ENCODE results near the gene OSGEP.

DNA sequence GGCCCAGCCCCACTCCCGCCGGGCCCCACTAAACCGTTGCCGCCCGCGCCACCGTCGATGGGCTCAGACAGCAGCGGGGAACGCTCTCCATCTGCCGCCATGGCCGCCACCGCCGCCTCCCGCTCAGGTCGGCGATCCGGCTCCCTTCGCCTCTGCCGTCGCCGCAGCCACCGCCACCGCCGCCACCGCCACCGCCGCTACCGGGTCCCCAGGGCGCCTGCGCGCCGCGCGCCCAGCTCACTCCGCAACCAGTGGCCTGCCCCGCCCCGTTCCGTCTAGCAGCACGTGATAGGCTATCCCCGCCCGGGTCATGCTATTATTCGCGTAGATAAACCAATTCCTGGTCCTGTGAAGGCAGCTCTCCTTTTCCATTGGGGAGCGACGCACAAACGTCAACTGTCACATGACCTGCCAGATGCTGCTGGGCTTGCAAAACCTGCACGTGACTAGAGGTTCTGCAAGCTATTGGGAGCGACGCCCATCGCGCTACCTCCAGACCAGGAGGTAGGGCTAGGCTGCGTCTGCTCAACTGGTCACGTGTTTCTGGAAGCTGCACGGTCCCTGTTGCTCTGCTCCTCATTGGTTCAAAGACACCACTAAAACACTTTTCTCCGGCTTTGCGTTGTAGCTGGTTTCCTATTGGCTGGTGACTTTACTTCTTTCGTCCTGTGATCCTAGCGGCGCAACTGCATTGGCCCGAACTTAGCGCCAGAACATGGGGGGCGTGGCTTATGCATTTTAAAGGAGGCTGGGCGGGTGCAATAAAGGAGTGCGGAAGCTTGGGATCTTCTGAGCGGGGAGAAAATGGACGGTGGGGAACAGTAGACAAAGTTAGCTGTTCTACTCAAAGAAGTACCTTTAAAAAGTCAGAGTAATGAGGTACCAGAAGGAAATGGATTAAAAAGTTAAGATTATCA is 6.9 kb upstream of the OSGEP start, which contains the start of gene PIP4P1:
- TF ChIP-seq, protein P1, sequence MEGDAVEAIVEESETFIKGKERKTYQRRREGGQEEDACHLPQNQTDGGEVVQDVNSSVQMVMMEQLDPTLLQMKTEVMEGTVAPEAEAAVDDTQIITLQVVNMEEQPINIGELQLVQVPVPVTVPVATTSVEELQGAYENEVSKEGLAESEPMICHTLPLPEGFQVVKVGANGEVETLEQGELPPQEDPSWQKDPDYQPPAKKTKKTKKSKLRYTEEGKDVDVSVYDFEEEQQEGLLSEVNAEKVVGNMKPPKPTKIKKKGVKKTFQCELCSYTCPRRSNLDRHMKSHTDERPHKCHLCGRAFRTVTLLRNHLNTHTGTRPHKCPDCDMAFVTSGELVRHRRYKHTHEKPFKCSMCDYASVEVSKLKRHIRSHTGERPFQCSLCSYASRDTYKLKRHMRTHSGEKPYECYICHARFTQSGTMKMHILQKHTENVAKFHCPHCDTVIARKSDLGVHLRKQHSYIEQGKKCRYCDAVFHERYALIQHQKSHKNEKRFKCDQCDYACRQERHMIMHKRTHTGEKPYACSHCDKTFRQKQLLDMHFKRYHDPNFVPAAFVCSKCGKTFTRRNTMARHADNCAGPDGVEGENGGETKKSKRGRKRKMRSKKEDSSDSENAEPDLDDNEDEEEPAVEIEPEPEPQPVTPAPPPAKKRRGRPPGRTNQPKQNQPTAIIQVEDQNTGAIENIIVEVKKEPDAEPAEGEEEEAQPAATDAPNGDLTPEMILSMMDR (IDR thresholded peaks at IDR 0.05; ENCODE audit: insufficient read depth, low read length): no peak
- TF ChIP-seq GABPA (IDR thresholded peaks at IDR 0.05; ENCODE audit: low read depth): no peak

All from HL-60 (cell line).